HG02840 (cell line): ENCODE data around the gene SCYGR1.
"Not testable (repeated sequence)": the region's sequence is repeated elsewhere in the genome, so short reads cannot be mapped to it uniquely, and the experiment has no call there.

Experiments
- ATAC-seq: cut with Tn5 transposase; IDR thresholded peaks from one replicate; pipeline ENCODE4 v1.9.1; 2021; ENCODE audit warnings: mild to moderate bottlenecking, moderate library complexity, moderate number of reproducible peaks; ENCODE audit not compliant: unreplicated experiment, low FRiP score

SCYGR1 gene, protein sequence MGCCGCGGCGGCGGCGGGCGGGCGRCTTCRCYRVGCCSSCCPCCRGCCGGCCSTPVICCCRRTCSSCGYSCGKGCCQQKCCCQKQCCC

DNA sequence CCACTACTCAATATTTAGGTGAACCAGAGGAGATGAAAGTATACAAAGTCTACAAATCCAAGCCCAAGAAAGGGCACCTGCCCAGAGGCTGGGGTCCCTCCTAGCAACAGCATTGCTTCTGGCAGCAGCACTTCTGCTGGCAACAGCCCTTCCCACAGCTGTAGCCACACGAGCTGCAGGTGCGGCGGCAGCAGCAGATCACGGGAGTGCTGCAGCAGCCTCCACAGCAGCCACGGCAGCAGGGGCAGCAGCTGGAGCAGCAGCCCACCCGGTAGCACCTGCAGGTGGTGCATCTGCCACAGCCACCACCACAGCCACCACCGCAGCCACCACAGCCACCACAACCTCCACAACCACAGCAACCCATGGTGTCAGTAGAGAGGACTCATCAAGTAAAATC lies at the start of gene SCYGR1:
SCYGR1 (minus strand) TSS at position 367 of the 400 bp plus-strand sequence; CDS start at position 367, 0 bp downstream.
- not testable (repeated sequence) for ATAC-seq

DNA sequence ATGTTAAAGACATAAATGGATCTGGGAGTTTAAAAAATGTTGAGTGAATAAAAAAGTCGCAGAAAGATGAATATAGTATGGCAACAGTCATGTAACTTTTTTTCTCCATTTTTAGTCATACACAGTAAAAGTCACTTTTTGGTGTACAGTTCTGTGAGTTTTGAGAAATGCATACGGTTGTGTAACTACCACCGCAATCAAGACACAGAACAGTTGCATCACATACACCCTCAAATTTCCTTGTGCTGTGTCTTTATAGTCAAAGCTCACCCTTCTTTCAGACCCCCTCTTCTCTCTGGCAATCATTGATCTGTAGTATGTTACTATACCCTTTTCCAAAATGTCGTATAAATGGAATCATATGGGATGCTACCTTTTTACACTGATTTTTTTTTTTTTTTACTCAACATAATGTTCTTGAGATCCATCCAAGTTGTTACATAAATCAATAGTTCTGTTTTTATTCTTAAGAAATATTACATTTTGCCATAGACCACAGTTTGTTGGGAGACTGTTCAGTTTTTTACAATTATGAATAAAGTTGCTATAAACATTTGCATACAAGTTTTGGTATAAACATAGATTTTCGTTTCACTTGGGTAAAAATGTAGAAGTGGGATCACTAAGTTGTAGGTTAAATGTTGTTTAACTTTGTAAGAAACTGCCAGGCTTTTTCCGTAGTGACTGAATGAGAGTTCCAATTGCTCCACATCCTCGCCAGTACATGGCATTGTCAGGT lies 48.9 kb upstream of the SCYGR1 start:
- ATAC-seq = no peak

DNA sequence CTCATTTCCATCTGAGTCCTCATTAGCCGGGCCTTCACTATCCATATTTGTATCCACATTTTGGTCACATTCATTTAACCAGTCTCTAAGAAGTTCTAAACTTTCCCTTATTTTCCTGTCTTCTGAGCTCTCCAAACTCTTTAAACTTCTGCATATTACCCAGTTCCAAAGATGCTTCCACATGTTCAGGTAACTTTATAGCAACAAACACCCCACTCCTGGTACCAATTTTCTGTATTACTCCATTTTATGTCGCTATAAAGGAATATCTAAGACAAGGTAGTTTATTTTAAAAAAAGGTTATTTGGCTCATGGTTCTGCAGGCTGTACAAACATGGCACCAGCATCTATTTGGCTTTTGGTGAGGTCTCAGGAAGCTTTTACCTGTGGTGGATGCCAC lies 45.4 kb upstream of the SCYGR1 start:
- ATAC-seq = no peak

DNA sequence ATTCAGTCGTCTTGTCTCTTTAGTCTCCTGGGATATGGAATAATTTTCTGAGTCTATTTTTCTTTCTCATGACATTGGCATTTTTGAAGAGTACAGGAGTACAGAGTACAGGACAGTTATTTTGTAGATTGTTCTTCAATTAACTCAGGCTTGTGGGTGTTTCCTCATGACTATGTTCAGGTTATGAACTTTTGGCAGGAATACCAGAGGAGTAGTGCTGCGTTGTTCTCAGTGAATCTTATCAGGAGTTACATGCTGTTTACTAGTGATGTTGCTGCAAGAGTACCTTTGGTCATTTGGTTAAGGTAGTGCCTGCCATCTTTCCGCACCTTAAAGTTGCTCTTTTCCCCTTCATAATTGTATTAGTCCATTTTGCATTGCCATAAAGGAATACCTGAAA lies 42.9 kb upstream of the SCYGR1 start:
- ATAC-seq = no peak

DNA sequence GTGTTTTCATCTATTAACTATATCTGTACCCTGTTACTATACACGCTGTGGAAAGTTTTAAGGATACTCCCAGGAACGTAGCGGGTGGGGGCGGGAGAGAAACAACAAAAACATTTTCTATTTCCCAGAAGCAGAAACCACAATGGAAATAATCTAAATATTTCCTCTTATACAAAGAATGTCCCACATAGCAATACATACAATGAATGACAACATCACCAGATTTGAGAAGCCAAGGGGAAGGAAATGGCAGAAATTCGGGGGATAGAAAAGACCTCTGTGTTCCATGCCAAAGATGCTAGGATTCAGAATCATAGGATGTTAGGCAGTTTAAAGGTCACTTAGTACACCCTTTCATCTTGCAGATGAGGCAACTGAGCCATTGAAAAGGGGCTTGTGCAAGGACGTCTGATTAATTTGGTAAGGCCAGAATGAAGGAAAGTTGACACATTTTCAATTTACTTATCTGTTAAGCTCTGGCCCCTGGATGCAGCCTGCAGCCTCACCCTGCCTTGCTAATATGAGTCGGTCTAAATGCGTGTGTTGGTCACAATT lies 41.1 kb upstream of the SCYGR1 start:
- no peak for ATAC-seq

DNA sequence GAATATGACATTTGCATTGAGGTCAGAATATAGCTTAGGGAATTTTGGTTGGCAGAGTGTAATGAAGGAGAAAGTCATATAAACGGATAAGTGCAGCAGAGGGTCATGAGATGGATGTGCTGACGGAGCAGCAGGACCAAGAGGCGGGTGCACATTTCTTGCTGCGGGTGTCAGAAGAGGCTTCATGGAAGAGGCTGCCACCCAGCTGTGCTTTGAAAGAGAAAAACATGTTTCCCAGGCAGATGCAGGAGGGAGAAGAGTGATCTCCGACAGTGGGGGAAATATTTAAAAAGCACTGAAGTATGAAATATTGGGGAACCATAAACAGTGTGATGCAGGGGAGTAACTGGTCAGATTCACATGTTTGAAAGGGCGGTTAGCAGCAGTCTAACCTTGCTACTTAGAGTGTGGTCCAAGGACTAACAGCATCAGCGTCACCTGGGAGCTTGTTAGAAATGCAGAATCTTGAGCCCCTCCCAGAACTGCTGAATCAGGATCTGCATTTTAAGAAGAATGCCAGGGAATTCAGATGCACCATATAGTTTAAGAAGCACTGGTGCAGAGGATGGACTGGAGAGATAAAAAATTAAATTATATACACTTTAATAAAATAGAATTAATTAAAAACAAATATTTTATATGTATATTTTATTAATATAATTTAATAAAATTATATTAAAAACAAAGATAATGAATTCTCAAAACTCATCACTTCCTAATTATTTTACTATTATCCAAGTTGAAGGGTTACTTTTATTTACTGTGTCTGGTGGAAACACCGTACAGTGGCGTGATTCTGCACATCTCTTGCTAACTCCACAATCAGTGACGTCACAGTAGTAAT lies 36.1 kb upstream of the SCYGR1 start:
- ATAC-seq = no peak

DNA sequence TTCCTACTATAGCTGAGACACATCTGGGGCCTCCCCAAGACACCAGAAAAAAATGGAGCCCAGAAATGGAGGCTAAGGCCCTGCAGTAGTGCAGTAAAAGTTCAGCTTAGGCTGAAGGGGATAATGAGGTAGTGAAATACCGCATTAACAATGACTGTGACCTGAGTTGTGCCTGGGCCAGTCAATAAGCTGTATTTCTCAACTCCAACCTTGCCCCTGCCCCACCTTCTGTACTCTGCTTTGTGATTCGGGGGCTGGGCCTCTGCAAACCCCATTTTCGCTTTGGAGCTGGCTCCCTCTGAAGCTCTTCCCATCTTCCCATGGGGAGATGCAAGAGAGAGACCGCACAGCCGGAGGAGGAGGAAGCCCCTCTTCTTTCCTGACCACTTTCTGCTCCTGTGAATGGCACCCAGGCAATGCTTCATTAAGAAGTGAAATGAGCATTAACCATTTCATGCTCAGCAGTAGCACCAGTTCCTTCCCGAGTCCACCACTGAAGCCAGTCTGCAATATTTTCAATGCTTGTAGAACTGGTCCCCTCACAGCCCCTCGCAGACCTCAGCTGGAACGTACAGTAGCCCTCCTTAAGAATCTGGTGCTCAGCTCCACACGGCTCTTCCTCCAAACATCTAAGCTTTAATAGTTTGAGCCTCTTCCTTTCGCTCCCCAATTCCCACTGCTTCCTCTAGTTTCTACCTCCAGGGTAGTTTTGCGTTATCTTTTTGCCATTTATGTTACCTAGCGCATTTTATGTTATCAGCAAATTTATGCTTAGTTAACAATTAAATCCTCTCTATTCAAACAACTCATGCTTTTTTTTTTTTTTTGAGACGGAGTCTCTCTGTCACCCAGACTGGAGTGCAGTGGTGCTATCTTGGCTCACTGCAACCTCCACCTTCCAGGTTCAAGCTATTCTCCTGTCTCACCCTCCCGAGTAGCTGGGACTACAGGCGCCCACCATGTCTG lies 32.6 kb upstream of the SCYGR1 start:
- ATAC-seq = no peak

DNA sequence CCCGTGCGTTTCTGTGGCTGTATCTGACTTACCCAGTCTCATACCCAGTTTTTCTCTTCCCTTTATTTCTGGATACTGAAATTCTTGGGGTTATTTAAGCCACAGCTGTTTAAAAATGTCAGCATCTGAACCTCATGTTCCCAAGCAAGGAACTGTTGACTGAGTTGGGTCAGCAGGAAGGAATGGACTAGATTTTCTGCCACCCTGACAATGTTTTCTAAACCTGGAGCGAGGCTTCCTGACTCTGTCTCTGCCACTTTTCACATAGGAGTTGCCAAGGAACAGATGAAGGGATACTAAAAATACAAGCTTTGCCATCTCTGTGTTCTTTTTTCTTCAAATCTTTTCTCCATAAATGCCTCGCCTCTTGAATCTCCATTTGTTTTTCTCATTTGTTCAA lies 29.0 kb upstream of the SCYGR1 start:
- no peak for ATAC-seq

DNA sequence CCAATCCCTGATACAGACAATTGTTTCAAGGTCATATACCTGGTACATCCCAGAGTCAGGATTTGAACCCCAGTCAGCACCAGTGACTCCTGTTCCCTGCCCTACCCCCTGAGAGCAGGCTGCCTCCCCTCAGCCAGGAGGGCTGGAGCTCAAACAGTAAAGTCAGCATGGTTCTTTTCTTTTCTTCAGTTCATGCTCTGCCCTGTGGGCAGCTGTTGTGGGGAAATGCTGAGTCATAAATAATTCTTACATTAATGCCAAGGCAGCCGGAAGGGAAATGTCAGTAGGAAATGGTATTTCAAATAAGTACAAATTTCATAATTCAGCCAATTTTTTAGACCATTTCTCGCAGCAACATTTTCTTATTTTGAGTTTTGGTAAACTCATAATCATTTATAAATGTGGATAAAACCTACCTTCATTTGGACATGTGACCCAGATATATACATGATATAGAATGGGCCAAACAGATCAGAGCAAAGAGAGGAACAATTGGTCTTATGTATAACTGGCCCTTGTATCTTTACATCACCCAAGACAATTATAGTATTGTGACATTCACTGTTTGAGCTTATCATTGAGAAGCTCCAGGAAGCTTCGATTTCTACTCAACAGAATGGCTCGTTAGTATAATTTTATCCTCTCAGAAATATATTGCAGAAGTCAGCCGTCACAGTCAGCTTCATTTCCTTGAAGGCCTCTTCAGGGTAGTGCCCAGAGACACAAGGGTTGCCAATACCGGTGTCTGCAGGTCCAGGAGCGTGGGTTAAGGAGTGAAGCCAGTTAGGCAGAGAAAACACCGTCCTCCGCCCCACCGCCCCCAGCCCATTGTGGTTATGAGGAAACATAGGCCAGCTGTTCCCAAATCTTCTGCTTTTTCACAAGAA lies 28.0 kb upstream of the SCYGR1 start:
- no peak for ATAC-seq

DNA sequence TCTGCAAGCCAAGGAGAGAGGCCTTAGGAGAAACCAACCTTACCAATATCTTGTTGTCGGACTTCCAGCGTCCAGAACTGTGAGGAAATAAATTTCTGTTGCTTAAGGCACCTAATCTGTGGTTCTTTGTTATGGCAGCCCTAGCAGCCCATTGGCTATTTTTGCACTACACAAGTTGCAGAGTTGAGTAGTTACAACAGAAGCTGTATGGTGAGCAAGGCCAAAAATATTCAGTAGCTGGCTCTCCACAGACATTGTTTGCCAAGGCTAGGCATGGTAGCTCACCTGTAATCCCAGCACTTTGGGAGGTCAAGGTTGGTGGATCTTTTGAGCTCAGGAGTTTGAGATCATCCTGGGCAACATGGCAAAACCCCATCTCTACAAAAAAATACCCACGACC lies 27.1 kb upstream of the SCYGR1 start:
- ATAC-seq = no peak

DNA sequence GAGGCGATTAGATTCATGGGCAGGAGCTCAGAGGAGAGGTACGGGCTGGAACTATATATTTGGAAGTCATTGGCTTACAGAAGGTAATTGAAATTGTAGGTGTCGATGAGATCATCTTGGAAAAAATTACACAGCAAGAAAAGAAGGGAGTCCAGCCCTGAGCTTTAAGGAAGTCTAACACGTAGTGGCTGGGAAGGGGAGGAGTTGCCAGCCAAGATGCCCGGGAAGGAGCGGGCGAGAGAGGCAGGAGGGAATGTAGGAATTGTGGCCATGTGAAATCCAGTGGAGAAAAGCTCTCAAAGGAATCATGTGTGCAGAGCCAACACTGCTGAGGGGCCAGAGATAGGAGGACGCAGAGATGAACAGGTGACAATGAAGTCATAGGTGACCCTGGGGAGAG lies 25.6 kb upstream of the SCYGR1 start:
- no peak for ATAC-seq

DNA sequence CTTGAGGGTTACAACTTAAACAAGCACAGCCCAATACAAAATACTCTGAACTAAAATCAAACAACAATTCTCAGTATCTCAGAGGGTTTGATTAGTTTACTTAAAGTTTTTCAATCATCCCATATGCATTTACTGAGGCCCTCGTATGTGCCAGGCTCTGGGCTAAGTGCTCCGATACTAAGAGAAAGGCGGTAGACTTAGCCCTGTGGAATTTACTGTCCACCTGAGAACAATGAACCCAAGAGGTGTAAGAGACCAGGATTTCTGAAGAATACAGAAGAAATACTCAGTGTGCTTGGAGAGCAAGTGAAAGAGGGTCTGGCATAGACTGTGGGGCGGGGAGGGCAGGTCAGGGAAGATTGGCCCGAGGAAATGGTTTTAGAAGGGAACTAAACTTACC lies 25.1 kb upstream of the SCYGR1 start:
- ATAC-seq = no peak

DNA sequence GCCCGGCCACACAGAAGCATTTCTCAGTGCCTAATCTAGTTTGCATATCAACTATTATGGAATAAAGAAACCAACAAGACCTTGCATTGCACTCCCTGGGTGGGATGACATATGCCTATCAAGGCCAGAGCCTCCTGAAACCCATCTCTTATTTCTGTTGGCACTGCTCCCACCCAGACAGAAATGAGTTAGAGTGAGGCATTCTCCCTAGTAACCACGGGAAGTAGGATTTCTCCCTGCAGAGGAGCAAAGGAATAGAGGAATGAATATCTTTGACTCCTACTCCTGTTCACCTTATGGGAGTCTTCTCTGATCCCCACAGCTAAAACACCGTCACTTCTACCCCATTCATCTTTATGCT lies 24.2 kb upstream of the SCYGR1 start:
- no peak for ATAC-seq

DNA sequence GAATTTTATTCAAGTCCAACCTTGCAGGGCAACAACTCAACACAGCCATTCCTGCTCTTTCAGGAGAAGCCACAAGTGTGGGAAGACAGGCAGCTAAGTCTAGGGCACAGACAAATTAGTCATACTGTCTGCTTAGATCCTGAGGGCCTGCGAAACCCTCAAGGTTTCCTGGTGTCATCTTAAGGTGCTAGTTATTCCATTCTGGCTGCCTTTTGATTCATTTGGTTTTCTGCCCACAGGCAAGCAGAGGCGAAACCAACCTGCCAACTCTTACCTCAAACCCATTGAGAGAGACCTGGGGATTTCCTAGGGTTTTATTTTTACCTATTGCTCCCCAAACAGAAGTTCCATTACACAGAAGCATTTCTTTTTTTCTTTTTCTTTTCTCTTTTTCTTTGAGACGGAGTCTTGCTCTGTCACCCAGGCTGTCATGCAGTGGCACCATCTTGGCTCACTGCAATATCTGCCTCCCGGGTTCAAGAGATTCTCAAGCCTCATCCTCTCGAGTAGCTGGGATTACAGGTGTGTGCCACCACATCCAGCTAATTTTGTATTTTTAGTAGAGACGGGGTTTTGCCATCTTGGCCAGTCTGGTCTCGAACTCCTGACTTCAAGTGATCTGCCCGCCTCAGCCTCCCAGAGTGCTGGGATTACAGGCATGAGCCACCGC lies 23.7 kb upstream of the SCYGR1 start:
- peak; percentile 56 for ATAC-seq

DNA sequence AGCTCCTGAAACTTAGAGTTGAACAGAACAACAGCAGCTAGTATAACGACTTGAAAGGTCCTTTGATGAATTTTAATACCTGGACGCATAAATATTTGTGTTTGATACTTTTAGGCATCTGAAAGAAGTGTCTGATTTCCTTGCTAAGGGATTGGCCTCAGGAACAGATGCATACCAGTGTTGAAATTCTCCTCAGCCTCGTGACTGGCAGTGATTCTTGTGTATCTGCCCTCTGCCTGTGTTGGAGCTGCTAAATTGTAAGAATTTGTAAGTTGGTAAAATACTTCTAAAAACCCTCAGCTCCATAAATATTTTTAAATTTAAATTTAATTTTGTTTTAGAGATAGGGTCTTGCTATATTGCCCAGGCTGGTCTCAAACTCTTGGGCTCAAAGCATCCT lies 22.4 kb upstream of the SCYGR1 start:
- no peak for ATAC-seq

DNA sequence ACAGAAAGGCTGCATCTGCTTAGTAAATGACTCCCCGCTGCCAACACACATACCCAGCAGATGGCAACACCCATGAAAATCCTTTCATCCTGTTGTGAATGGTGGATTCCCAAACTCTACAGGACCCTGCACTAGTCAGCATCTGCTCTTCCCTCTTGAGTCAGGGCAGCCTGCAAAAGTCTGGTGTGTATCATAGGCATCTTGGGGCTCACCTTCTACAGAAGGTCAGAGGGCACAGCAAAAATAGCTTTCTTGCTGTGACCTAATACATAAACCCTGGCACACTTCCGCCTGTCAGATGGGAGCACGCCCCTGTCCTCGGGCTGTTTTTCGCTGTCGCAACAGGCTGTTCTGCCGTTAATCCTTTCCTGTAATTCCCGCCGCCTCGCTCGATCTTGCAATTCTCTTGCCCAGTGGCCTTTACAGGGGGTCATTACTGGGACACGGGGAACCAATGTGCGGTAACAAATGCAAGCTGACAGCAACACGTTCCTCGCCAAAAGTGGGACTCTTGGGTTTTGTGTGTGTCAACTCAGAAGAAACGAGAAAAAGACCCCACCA lies 19.9 kb upstream of the SCYGR1 start:
- ATAC-seq = no peak

DNA sequence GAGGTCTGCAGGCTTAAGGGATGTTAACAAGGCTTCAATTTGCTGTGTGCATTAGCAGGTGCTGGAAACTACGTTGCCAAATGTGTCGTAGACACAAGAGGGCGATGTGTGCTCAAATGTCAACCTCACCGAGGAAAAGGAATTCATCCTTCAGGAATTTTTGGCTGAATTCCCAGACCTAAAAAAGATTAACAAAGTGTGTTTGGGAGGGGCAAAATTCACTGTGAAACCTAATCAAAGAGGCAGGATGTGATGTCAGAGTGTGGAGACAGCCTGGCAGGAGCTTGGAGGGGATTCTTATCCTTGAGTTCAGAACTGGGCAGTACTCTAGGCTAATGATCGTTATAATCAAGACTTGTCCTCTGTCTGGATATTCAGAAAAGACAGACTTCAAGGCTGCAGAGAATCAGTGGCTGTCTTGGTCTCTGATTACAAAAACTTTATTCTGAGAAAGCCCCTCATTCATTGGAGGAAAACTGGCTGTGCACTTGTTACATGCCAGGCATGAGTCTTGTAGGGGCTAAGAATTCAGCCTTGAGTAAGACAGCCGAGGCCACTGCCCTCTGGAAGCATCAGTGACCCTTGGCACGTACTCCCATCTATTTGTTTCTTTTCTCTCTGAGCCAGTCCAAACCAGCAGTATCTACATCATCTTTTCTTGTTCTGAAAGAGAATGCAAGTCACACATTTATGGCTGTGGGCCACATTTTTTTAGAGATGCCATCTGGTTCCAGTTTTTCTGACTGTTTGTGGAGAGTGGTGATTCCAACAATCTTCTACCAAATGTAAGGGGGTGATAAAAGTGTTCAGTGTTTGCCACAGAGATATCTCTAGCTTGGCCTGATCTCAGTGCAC lies 18.7 kb upstream of the SCYGR1 start:
- ATAC-seq = no peak
